Heart right ventricle (tissue), 16 donors: ENCODE results near the gene TMEM140. TPM values are rescaled to one million over a fixed set of nuclear protein-coding genes. Genes with fewer than 3 reads are reported as not detected.

ENCODE experiments used
- ATAC-seq, 8 donors: fragments of 200-7000 bp; cut with Tn5 transposase; one replicate each; pipeline ENCODE4 v1.9.1; 2020; ENCODE audit warnings: mild to moderate bottlenecking in 8 of 8, moderate library complexity in 8 of 8, moderate number of reproducible peaks in 1 of 8
- DNase-seq, 2 donors: peaks; one replicate each; pipeline ENCODE4 v3.0.0-alpha.2; 2020
- H3K27ac ChIP-seq, 10 donors: fragments of 200-600 bp; sonication (generic) in 2 of 10; one replicate each; pipeline versions ENCODE4 v1.5.0 to v1.8.0; 2020 to 2022; ENCODE audit warnings: mild to moderate bottlenecking in 3 of 10
- H3K27me3 ChIP-seq, 7 donors: fragments of 200-600 bp; one replicate each; pipeline ENCODE4 v1.8.0; 2021 to 2022; ENCODE audit warnings: mild to moderate bottlenecking in 2 of 7
- H3K36me3 ChIP-seq, 9 donors: fragments of 200-600 bp; sonication (generic) in 1 of 9; one replicate each; pipeline versions ENCODE4 v1.5.0 to v1.8.0; 2020 to 2022; ENCODE audit warnings: mild to moderate bottlenecking in 2 of 9
- H3K4me1 ChIP-seq, 9 donors: fragments of 200-600 bp; sonication (generic) in 1 of 9; one replicate each; pipeline versions ENCODE4 v1.5.0 to v1.8.0; 2020 to 2022; ENCODE audit warnings: mild to moderate bottlenecking in 4 of 9
- H3K4me3 ChIP-seq, 10 donors: fragments of 200-600 bp; sonication (generic) in 2 of 10; one replicate each; pipeline versions ENCODE4 v1.5.0 to v1.8.0; 2020 to 2022; ENCODE audit warnings: mild to moderate bottlenecking in 7 of 10, moderate library complexity in 2 of 10
- H3K9me3 ChIP-seq, 11 donors: fragments of 200-600 bp in 10 of 11; sonication (generic) in 2 of 11; one replicate each; pipeline versions ENCODE4 v1.5.0 to v1.8.0; 2013 to 2022; ENCODE audit warnings: mild to moderate bottlenecking in 2 of 11, control low read depth in 1 of 11, moderate library complexity in 1 of 11
- WGBS, 2 donors: extraction: QIAGEN DNeasy Blood & Tissue Kit; methylation state at CpG; one replicate each; pipeline ENCODE4 v1.1.7; 2013; ENCODE audit warnings: inconsistent platforms in 1 of 2; 5-methylcytosine and 5-hydroxymethylcytosine counted together
- intact Hi-C, 10 donors: fragments of 100-400 bp; cut with DNase I; formaldehyde crosslinking; loops; one replicate each; pipeline versions ENCODE4 v1.11.1 to v1.14.2; 2022
- microRNA-seq, 2 donors: library from miRNA; unstranded; fragments of <30 nt; microRNA quantifications; one replicate each; pipeline ENCODE4 v1.2.0, GENCODE V29; 2021
- polyA plus RNA-seq, 2 donors: library from polyadenylated mRNA; stranded (reverse); fragments of 200-250 nt; gene quantifications; one replicate each; pipeline ENCODE4 v1.2.3, GENCODE V29; 2013
- total RNA-seq, 10 donors: library from RNA; stranded (reverse); fragmentation: NEBNext Ultra II Directional in 3 of 10; extraction: Animal tissue kit (Norgen Biotek cat#: 25700) in 3 of 10; gene quantifications; one replicate each; pipeline versions ENCODE4 v1.2.1 to v1.2.4, GENCODE V29; 2021 to 2023
- TF ChIP-seq, protein P1 (sequence below), 9 donors: fragments of 200-600 bp; sonication (generic) in 2 of 9; IDR thresholded peaks; one replicate each; pipeline versions ENCODE4 v1.5.0 to v1.8.0; 2021 to 2022; ENCODE audit warnings: antibody characterized with exemption in 9 of 9, mild to moderate bottlenecking in 5 of 9, moderate library complexity in 1 of 9
- donor health status: Arrhythmogenic right ventricular cardiomyopathy.
- donor health status: ischemic (EF 13 %, LVEDD 7.1; RV severe dilation, severe dysfunction).
- donor health status: healthy with polysubstance abuse.
- donor health status: DM: no; HTN: yes; CAD: no.
- donor health status: DM: no; HTN: no; CAD: no.
- donor health status: ischemic (EF 25% LVEDD 6.9; RV normal size, moderate dysfunction).
- donor health status: ischemic (EF 25% LVEDD 5.7; RV mildly dilated, moderate dysfunction).
- donor health status: healthy.
- donor health status: DM: yes; HTN: yes; CAD: no.
- donor health status: Ischemic cardiomyopathy.
- donor health status: ischemic (EF 35%, LVEDD 5.7; RV mildly dilated, moderate dysfunction).
- donor health status: nonischemic (EF 11% LVEDD 7.7; RV severe dilation, severe dysfunction).
- donor health status: DM: yes; HTN: yes; CAD: no.
- donor health status: PGD.
- donor health status: ischemic (EF 29% LVEDD 5.4; RV normal size, mild dysfunction).
- donor health status: nonischemic (EF 23%, LVEDD 6.1; RV moderate dilation, normal function).

TMEM140 gene
- total and polyA plus RNA-seq, 12 donors = 6.1 to 74.1 (median 26.2) TPM

DNA sequence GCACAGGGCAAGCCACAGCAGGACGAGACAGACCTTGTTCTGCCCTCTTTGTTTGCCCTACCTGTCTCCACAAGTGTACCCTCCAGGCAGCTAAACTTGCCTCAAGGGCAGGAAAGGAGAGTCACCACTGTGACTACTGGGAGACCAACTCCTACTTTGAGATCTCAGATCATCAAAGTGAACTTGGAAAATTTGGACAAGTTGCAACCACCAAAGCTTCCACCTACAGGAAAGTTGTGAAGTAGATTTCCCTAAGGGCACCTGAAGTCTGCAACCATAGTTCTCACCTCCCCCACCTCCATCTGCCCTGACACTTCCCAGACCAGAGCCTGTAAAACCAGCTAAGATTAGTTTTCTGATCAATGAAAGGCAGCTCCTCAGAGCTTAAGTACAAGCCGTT is 66.0 kb downstream of the TMEM140 start:
- TF ChIP-seq, protein P1, sequence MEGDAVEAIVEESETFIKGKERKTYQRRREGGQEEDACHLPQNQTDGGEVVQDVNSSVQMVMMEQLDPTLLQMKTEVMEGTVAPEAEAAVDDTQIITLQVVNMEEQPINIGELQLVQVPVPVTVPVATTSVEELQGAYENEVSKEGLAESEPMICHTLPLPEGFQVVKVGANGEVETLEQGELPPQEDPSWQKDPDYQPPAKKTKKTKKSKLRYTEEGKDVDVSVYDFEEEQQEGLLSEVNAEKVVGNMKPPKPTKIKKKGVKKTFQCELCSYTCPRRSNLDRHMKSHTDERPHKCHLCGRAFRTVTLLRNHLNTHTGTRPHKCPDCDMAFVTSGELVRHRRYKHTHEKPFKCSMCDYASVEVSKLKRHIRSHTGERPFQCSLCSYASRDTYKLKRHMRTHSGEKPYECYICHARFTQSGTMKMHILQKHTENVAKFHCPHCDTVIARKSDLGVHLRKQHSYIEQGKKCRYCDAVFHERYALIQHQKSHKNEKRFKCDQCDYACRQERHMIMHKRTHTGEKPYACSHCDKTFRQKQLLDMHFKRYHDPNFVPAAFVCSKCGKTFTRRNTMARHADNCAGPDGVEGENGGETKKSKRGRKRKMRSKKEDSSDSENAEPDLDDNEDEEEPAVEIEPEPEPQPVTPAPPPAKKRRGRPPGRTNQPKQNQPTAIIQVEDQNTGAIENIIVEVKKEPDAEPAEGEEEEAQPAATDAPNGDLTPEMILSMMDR (IDR thresholded peaks at IDR 0.05) = no peak
- H3K9me3 ChIP-seq = no peaks in the 10 kb centered on the region
- no peak overlapping the region for H3K27ac ChIP-seq
- WGBS, 2 donors = 72 to 73% methylated on average over 2 of the region's 2 CpGs
- H3K36me3 ChIP-seq = peaks cover 0 to 5% (median 0%) of the 10 kb centered on the region in 9 donors
- no peak for DNase-seq
- H3K27me3 ChIP-seq = peaks cover 0 to 5% (median 0%) of the 10 kb centered on the region in 7 donors
- intact Hi-C loops = no loop called here
- no peak overlapping the region for H3K4me3 ChIP-seq
- H3K4me1 ChIP-seq = peaks cover 0 to 25% (median 14%) of the 10 kb centered on the region in 9 donors
- no peak for ATAC-seq

DNA sequence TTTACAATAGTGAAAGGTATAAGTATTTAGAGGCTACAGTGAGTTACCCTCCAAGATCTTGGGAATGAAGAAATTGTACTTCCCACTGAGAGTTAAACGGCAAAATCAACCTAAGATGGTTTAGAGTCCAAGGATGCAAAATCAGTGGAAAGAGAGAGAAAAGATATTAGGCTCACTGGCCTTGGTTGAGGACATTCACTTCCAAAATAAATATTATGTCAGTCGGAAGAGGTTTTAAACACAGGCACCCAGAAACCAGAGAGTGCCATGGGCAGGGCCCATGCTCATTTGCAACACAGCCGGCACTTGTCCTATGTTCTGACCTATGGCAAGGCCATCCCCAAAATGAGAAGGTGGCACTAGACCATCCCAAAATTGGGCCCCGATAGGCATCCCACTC is 67.3 kb downstream of the TMEM140 start:
- intact Hi-C loops = no loop called here
- no peak overlapping the region for H3K4me3 ChIP-seq
- H3K9me3 ChIP-seq = no peaks in the 10 kb centered on the region
- 85 to 89% methylated on average over 4 of the region's 4 CpGs for WGBS, 2 donors
- DNase-seq (no peak), ATAC-seq (no peak)
- peaks cover 0 to 11% (median 7%) of the 10 kb centered on the region in 9 donors for H3K4me1 ChIP-seq
- TF ChIP-seq, protein P1 (IDR thresholded peaks at IDR 0.05) = no peak
- H3K27me3 ChIP-seq = peaks cover 0 to 7% (median 0%) of the 10 kb centered on the region in 7 donors
- no peak overlapping the region for H3K27ac ChIP-seq
- no peaks in the 10 kb centered on the region for H3K36me3 ChIP-seq

DNA sequence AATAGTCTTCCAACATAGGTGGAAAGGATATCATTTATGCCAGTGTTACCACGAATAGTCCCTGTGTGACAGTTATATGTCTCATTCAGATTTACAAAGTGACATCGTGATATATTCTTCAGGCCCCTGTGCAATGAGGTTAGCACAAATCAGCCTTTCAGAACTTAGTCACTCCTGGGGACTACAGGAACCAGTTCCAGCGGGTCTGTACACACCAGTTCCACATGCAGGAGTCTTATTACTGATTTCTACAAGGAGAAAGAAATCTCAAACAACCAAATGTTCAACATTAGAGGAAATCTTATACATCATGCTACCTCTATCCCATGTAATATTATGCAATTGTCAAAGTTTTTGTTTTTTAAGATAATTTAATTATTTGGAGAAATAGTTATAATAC is 67.8 kb downstream of the TMEM140 start:
- no peaks in the 10 kb centered on the region for H3K9me3 ChIP-seq
- intact Hi-C loops = no loop called here
- no peak overlapping the region for H3K4me3 ChIP-seq
- TF ChIP-seq, protein P1 (IDR thresholded peaks at IDR 0.05) = no peak
- H3K4me1 ChIP-seq = peaks cover 0 to 6% (median 2%) of the 10 kb centered on the region in 9 donors
- DNase-seq (no peak), ATAC-seq (no peak)
- H3K36me3 ChIP-seq = no peaks in the 10 kb centered on the region
- 77 to 84% methylated on average over 3 of the region's 3 CpGs for WGBS, 2 donors
- peaks cover 0 to 7% (median 0%) of the 10 kb centered on the region in 7 donors for H3K27me3 ChIP-seq
- no peak overlapping the region for H3K27ac ChIP-seq

Small RNA genes lying within 50 kb of the gene (microRNA-seq; reads per million reads assigned to microRNA genes)
- gene MIR6509 = 0 reads per million in 2 donors

Other genes starting within 250 kb of the TMEM140 start
- gene AGBL3, start 161.6 kb upstream of the TMEM140 start, total RNA-seq = 1 to 10 TPM in 8 of 10 donors, under 1 TPM in 2; 0.64 to 2.6 (median 1.3) TPM
- under 1 TPM; 0.88 to 0.95 TPM for gene AGBL3, start 161.6 kb upstream of the TMEM140 start, polyA plus RNA-seq
- 10 to 100 TPM; 16.0 to 33.3 (median 22.6) TPM for gene CYREN, start 22.6 kb downstream of the TMEM140 start, total RNA-seq
- gene CYREN, start 22.6 kb downstream of the TMEM140 start, polyA plus RNA-seq = 10 to 100 TPM; 20.1 to 23.4 TPM
- 10 to 100 TPM in 1 of 10 donors, 1 to 10 TPM in 9; 3.0 to 10.4 (median 5.9) TPM for gene WDR91, start 63.5 kb downstream of the TMEM140 start, total RNA-seq
- gene WDR91, start 63.5 kb downstream of the TMEM140 start, polyA plus RNA-seq = 1 to 10 TPM; 3.7 to 8.6 TPM
- not detected for gene STRA8, start 85.8 kb downstream of the TMEM140 start, total RNA-seq
- gene STRA8, start 85.8 kb downstream of the TMEM140 start, polyA plus RNA-seq = not detected